GM04504 (cell line): ENCODE measurements around the gene NDE1.

ENCODE experiments used
- DNase-seq: peaks from one replicate; pipeline ENCODE4 v3.0.0-alpha.2; 2012; ENCODE audit warnings: low read depth

Gene NDE1

GRCh38 chr16:15770107-15770506, 120.1 kb downstream of the NDE1 start:
- no peak for DNase-seq

GRCh38 chr16:15770512-15770911, 120.5 kb downstream of the NDE1 start:
- DNase-seq: no peak

- no peak for DNase-seq
Observed at GRCh38 chr16:15771694-15772093, 121.6 kb downstream of the NDE1 start.

GRCh38 chr16:15772579-15773293, 122.7 kb downstream of the NDE1 start:
- DNase-seq: no peak

- no peak for DNase-seq
Observed at GRCh38 chr16:15773968-15774367, 123.9 kb downstream of the NDE1 start.

- no peak for DNase-seq
Observed at GRCh38 chr16:15775209-15775608, 125.2 kb downstream of the NDE1 start.

GRCh38 chr16:15775663-15776304, 125.7 kb downstream of the NDE1 start:
- no peak for DNase-seq
